Hypothalamus (tissue), 51 donors: ENCODE results near the gene ASB2.

Source experiments
- DNase-seq, 51 donors: peaks; one replicate each; lab custom pipeline; 2025; lab: John Stamatoyannopoulos, UW

Gene ASB2

DNA sequence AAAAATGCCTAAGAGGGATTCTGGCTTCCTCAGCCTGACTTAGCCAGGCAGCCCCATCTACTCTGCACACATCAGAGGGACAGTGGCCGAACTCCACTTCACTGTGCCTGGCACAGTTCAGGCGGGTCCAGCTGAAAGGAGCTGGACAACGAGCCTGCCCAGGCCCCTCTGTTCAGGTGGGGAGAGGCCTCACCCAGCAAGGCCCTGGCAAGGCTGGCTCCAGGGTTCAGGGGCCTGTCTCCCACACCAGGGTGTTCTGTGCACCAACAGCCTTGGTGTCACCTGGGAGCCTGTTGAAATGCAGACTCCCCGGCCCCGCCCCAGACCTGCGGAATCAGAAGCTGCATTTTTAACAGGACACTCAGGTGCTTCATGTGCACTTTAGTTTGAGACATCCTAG is 39.4 kb downstream of the ASB2 start:
- DNase-seq = no peak

DNA sequence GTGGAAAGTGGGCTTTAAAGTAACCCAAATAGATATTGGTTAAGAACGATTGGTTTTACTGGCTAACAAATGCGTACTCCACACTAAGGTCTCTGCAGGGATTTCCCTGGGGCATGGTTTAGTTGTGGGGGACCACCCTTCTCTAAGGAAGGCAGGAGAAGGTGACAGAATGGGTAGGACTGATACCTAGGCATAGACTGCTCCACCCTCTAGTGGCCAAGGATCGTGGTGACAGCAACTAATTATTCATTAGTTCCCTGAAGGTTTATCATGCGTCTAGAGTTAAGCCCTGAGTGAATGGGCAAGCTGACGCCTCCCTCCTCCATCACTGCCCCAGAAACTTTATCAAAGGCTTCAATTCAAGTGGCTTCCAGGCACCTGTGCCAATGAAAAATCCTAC is 40.1 kb downstream of the ASB2 start:
- DNase-seq = no peak

DNA sequence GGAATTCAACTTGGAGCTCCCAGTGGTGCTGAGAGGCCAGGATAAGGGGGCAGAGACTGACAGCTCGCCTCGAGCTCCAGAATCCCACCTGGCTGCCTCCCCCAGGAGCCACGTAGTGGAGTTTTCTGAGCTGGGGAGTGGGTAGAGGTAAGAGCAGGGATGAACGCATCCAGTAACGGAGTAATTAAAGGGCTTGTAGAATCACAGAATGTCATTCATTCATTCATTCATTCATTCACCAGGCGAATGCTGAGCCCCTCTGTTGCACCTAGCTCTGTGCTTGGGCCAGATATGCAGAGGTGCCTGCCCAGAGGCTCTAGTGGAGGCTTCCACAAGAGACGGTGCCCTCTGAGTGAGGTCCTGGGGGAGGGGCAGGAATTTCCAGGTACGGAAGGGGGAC is 41.2 kb downstream of the ASB2 start:
- no peak for DNase-seq

DNA sequence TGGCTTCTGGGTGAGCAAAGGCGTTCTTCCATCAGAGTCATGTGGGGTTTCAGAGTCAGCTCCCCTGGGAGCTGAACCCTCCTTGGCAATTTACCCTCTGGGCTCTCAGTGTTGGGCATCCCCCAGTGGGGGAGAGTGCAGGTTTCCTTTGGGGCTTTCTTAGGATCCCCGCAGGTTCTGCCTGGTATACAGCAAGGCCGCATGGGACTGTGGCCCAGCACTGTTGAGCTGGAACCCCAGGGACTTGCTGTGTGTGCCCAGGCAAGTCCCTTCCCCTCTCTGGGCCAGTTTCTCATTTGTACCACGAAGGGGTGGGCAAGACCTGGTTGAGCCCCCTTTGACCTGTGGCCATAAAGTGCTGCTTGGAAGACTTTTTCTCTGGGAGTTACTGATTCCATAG is 43.7 kb downstream of the ASB2 start:
- DNase-seq = no peak

DNA sequence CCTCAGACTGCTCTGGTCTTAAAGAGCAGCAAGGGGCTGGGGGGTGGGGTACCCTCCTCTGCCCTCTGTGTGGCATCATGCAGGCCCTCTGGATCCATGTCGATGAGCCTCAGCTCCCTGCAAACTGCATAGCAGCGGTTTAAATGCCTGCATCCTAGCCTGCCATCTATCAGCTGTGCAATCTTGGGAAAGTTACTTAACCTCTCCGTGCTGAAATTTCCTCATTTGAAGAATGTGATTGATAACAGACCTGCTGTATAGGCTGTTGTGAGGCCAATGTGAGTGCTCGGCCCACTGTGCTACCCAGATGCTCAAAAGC is 45.4 kb downstream of the ASB2 start:
- DNase-seq = no peak

DNA sequence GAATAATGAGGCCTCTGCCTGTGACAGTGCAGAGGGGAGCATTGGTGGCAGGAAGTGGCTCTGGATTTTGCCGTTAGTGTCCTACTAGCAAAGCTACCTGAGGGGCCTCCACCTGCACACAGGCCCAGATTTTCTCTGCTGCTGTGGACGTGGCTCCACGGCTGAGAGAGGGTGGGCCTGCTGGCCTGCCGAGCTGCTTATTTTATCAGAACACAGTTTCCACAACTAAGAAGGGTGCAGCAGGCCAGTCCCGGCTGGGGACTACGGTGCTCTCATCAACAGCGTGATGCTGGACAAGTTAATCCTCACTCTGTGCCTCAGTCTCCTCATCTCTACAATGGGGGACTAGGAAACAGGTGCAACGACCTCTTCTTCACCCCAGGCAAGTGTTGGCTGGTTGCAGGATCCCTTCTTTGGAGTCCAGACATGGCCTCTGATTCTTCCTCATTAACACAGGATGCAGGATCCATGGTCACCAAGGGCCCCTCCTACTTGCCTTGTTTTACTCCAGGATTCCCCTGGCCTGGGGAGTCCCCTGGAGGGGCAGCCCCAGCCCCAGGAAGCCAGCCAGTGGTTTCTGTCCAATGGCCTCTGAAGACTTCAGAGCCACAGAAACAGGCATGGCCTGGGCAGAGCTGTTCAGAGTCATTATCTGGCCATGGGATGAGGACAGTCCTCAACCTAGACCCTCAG is 45.9 kb downstream of the ASB2 start:
- no peak for DNase-seq

DNA sequence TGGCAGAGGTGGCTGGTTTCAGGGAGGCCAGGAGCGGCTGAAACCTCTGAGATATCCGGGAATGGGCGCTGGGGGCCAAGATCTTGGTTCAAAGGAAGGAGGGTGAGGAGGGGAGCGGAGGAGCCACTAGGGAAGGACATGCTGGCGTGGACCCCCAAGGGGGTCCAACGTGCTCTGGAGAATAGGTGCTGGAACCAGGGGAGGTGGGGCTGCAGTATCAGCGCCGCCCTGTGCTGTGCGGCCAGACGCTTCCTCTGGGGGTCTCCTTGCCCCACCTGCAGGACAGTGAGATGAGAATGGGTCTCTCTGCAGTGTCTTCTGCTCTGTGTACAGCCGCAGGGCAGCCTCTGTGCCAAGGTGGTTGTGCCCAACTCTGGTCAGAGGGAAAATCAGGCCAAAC is 46.7 kb downstream of the ASB2 start:
- DNase-seq = no peak

DNA sequence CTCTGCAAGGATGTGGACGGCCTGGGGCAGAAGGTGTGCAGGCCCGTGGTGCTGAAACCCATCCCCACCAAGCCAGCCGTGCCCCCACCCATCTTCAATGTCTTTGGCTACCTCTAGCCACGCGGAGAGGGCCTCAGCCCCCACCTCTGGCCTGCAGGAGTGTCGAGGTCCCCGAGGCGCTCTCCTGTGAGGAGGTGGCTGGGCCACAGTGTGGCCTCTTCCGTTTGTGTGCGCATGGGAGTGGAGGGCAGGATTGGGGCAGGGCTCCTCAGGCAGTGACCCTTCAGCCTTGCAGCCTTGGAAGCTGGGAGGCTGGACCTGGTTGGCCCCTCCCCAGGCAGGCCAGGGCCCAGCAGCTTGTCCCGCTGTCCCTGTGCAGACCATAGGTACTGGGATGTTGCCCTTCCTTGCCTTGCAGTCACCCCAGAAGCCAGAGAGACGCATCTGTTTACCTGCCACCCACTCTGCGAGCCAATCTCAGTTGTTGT is 47.3 kb downstream of the ASB2 start:
- DNase-seq = no peak

DNA sequence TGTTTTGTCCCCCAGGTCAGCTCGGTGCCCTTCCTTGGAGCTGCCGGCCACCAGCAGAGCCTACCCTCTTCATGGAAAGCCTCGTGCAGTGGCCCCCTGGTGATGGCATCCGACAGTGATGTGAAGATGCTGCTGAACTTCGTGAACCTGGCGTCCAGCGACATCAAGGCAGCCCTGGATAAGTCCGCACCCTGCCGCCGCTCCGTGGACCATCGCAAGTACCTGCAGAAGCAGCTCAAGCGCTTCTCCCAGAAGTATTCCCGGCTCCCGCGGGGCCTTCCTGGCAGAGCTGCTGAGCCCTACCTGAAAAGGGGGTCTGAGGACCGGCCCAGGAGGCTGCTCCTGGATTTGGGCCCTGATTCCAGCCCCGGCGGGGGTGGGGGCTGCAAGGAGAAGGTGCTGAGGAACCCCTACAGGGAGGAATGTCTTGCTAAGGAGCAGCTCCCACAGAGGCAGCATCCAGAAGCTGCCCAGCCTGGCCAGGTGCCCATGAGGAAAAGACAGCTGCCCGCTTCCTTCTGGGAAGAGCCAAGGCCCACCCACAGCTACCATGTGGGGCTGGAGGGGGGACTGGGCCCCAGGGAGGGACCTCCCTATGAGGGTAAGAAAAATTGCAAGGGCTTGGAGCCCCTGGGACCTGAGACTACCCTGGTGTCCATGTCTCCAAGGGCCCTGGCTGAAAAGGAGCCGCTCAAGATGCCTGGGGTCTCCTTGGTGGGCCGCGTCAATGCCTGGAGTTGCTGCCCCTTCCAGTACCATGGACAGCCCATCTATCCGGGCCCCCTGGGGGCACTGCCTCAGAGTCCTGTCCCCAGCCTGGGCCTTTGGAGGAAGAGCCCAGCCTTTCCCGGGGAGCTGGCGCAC is 48.0 kb downstream of the ASB2 start:
- DNase-seq = peak in 10 of 51 donors; percentile 10 to 26 (median 18)

DNA sequence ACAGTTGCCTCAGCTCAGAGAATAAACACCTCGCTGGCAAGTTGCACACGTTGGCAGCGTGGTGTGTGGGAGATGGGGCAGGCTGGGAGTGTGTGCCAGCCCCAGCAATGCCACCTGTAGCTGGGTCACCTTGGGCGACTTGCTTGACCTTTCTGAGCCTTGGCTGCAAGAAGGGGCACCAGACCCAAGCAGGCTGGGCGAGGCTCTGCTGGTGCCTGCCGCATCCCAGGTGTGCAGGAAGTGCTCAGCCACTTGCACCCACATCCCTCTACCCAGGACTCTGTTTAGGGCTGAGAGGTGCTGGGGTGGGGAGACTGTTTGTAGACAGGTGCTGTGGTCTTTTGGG is 48.6 kb downstream of the ASB2 start:
- DNase-seq = no peak

DNA sequence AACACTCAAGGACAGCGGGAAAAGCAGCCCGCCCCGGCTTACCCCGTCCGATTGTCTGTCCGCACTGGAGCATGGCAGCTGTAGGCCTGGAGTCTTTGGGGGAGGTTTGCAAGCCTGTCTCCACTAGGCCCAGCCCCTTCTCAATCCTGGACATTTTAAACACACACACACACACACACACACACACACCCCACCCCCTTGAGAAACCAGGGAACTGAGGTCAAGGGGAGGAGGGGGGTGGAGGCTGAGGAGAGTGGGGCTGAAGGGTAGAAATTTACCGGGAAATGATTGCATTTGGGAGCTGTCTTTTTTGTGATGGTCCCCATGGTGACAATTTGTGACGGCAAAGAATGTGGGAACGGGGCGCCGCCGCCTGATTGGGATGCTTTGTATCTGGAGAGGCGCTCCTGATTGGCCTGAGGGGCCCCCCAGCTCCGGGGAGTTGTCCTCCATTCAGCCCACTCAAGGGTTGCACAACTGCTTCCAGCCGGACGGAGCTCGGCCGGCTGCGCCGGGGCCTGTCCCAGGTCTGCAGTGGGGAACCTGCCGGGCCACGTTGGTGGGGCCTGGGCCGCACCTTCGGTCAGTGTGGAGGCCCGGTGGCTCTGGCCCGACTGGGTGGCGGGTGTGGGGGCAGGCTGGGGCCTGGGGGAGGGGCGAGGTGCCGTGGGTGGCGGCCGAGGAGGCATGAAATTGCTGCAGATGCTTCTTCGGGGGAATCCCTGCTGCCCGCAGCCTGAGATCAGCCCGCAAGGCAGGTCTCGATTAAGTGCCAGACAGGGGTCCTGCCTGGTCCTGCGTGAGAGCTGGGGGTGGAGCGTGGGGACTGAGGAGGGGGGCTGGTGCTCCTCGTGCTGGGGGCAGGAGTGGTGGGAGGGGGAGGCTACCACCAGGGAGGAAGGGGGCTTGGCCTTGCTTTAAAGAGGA is 49.2 kb downstream of the ASB2 start, which contains the start of gene FAM181A:
FAM181A (plus strand) TSS at position 472 of the 927 bp plus-strand sequence. CDS start 942 bp downstream, outside the sequence.
- DNase-seq = peak in 34 of 51 donors; percentile 15 to 77 (median 48)

DNA sequence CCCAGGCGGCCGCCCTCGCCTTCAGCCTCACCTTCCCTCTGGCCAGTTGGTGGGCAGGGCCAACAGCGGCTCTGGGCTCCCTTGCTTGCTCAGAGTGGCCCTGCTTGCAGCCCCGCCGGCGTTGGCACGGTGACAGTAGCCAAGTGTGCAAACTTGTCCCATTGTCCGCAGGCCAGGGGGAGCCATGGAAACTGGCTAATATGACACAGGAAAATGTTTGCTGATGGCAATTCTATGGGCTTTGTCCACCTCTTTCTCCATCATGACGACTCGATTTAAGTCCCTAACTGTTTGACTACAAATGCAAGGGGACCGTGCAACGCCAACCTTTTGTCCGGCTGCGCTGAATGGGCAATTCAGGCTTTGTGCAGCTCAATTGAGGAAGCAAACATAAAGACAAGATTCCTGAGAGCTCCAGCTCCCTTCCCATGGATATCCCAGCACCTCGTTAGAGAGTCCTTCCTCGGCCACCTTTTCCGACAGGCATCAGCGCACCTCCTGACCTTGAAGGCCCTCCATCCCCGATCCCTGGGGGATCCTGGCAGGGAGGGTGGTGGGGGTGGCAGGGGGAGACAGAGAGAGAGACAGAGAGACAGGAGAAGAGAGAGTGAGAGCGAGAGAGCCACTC is 50.0 kb downstream of the ASB2 start:
- DNase-seq = peak in 40 of 51 donors; percentile 16 to 82 (median 58)

DNA sequence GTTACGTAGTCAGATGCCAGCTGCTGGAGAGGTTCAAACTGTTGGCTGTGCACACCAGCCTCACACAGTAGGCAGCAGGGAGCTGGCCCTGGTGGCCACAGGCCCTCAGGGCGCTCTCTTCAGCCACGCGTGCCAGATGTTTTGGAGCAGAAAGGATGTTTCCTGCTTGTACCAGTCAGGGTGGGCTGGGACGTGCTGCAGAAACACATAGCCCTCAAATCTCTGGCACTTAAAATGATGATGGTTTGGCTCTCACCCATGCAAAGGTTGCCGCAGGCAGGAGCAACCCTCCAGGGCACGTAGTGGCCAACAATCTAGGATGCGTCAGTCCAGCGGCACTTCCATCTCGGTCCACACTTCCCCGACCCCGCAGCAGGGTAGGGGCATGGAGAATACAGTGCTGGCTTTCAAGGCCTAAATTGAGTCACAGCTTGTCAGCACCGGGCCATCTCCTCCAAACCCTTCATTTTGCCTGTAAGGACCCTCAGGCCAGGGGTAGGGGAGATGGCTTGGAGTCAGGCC is 50.9 kb downstream of the ASB2 start:
- no peak for DNase-seq

DNA sequence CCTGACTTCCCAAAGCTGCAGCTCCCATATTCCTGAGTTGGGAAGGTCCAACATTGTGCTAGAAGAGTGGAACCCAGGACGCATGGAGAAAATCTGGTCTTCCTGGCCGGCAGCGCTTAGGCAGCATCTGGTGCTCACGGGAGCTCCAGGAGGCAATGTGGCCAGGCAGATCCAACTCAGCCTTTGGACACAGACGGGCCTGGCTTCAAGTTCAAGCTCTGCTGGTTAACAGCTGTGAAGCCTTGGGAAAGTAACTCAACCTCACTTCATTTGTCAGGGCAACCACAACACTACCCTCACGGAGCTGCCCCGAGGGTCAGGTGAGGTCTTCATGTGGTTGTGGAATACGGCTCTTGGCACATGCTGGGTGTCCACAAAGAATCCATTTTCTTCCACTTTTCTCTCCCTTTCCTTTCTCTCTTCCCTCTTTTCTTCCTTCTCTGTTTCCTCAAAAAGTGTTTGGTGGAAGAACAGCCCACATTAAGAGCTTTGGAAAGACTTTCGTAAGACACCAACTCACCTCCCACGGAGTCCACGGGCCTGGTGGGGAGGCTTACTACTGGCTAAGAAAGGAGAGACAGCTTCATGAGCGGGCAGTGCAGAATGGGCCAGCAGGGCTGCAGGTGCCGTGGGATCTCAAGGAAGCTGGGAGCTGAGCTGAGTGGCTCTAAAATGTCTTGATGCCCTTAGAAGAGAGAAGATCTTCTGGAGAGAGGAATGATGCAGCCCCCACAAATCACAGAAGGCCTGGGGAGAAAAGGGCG is 51.6 kb downstream of the ASB2 start:
- no peak for DNase-seq

DNA sequence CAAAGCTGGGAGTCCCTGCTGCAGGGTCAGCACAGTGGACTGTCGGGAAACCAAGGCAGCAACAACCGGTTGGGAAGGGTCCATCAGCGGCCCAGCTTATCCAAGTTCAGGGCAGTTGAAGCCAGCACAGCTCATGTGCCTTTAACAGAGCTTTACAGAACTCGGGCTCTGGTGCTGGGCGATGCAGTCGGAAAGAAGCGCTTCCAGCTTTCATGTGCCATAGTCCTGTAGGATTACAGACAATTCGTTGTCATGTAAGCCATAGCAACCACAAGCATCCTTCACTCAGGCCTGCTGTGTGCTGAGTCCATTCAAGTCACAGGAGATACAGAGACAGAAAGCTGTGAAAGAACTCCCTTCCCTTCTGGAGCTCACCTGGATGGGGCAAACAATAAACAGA is 52.7 kb downstream of the ASB2 start:
- DNase-seq = peak in 2 of 51 donors; percentile 18 to 19

DNA sequence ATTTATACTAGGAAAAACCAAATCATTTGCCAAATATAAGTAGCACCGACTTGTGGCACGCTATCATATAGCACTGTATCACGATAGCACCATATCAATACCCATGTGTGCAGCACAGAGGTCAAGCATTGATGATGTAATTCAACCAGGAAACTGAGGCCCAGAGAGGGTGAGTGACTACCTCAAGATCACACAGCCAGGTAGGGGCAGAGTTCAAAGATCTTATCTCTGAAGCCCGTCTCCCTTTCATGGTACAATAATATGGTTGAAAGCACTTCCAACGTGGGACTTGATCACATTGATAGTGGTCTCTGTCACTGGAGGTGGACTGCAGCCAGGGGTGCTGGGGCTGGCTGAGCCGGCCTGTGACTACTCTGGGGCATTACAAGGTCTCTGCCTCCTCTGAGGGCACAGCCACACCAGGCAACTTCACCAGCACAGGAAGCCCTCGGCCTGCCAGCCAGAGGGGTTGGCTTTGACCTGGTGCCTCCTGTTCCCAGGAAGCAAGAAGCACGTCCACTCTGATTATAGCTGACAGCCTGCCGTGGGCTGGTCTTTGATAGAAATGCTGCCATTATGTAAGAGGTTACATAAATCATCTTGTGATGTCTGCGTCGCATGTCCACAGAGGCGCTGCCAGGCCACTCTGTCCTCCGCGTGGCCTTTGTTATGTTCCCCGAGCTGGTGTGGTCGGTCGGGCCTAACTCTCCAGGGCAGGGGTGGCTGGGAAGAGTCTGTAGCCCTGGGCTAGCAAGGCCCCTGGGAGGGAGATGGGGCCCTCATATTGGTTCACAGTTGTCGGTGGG is 55.2 kb downstream of the ASB2 start:
- DNase-seq = no peak

DNA sequence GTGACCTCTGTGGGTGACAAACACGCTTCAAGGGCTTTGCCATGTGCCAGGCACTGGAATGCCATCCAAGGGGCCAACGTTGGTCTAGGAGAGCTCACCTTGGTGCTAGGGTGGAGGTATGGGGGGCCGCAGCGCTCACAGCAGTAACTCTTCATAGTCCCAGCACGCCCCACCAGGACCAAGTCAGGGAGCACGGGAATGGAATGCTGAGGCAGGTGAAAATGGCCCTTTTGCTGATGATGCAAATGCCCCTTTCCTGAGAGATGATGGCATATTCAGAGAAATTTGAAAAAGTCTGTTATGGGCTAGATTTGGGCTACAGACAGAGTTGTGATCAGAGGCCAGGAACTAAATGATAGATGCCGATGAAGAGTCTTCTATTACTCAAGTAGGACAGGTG is 59.2 kb downstream of the ASB2 start:
- DNase-seq = no peak

DNA sequence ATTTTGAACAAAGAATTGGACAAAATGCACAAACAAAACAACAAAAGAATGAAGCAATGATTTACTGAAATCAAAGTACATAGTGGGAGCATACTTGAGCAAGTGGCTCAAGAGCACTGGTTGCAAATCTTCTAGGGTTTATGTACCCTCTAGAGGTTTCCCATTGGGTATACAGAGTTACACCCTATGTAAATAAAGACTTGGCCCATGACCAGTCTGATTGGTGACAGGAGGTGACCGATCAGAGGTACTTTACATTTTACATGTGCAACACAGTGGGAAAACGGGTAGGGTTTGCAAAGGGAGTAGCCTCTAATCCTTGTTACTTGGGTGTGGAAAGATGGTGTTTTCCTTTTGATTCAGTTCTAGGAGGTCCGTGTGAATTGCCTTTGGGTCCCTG is 59.9 kb downstream of the ASB2 start:
- DNase-seq = no peak

DNA sequence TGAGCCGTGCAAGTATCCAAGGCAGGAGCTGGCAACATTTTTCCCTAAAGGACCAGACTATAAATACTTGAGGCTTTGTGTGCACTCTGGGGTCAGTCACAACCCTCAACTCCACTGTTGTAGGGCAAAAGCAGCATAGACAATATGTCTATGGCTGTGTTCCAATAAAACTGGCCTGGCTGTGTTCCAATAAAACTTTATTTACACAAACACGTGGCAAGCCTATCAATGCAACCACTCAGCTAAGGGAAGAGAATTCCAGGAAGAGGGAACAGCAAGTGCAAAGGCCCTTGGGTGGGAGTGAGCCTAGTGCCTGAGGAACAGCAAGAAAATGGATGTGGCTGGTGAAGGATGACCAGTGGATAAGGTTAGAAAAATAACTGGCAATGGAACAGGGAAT is 60.6 kb downstream of the ASB2 start:
- no peak for DNase-seq
